GM23338 (cell line): ENCODE measurements around the gene TMCO4. TPM values are rescaled to one million over a fixed set of nuclear protein-coding genes. Genes with fewer than 3 reads are reported as not detected.

Experiments used
- ATAC-seq: fragments of 200-7000 bp; cut with Tn5 transposase; 3 replicates; pipeline ENCODE4 v1.9.1; 2020
- DNase-seq: peaks from one replicate; pipeline ENCODE4 v3.0.0-alpha.2; 2015; ENCODE audit warnings: low spot score
- H2AFZ ChIP-seq: fragments of 200-600 bp; sonication (generic); 2 replicates; pipeline ENCODE4 v1.8.0; 2016; ENCODE audit warnings: antibody characterized with exemption, mild to moderate bottlenecking, moderate library complexity
- H3F3A ChIP-seq: fragments of 200-600 bp; sonication (generic); replicated peaks from 2 replicates; pipeline ENCODE4 v1.8.0; 2017; ENCODE audit warnings: antibody characterized with exemption, mixed run types, low read depth
- H3K27ac ChIP-seq: fragments of 200-600 bp; sonication (generic); 2 replicates; pipeline ENCODE4 v1.6.1; 2016; ENCODE audit warnings: low read depth
- H3K27me3 ChIP-seq: fragments of 200-600 bp; sonication (generic); 2 replicates; pipeline ENCODE4 v1.8.0; 2016; ENCODE audit warnings: mild to moderate bottlenecking, mixed run types, moderate library complexity; ENCODE audit not compliant: insufficient read depth
- H3K36me3 ChIP-seq: fragments of 200-600 bp; sonication (generic); 2 replicates; pipeline ENCODE4 v1.8.0; 2016; ENCODE audit warnings: mild to moderate bottlenecking; ENCODE audit not compliant: insufficient read depth
- H3K4me1 ChIP-seq: fragments of 200-600 bp; sonication (generic); 2 replicates; pipeline ENCODE4 v1.8.0; 2016; ENCODE audit warnings: mild to moderate bottlenecking, moderate library complexity; ENCODE audit not compliant: insufficient read depth
- H3K4me2 ChIP-seq: fragments of 200-600 bp; sonication (generic); 2 replicates; pipeline ENCODE4 v1.7.1; 2017; ENCODE audit warnings: mixed run types
- H3K4me3 ChIP-seq: fragments of 200-600 bp; sonication (generic); 2 replicates; pipeline ENCODE4 v1.6.1; 2016; ENCODE audit warnings: mixed run types
- H3K79me2 ChIP-seq: fragments of 200-600 bp; sonication (generic); replicated peaks from 2 replicates; pipeline ENCODE4 v1.8.0; 2017; ENCODE audit warnings: mild to moderate bottlenecking; ENCODE audit not compliant: insufficient read depth
- H3K9me2 ChIP-seq: fragments of 200-600 bp; sonication (generic); 2 replicates; pipeline ENCODE4 v1.8.0; 2017; ENCODE audit not compliant: insufficient read depth
- H4K20me1 ChIP-seq: fragments of 200-600 bp; sonication (generic); replicated peaks from 2 replicates; pipeline ENCODE4 v1.8.0; 2017; ENCODE audit warnings: mild to moderate bottlenecking; ENCODE audit not compliant: insufficient read depth
- H3K27ac Mint-ChIP-seq: 2 replicates; pipeline ENCODE4 v1.8.0; 2020; ENCODE audit warnings: inconsistent platforms, mild to moderate bottlenecking, moderate library complexity, mixed read lengths
- H3K27me3 Mint-ChIP-seq: 3 replicates; pipeline ENCODE4 v1.8.0; 2022; ENCODE audit warnings: low read depth, mild to moderate bottlenecking, moderate library complexity, mixed read lengths, inconsistent platforms; ENCODE audit not compliant: insufficient read depth, poor library complexity
- H3K36me3 Mint-ChIP-seq: 3 replicates; pipeline ENCODE4 v1.8.0; 2021; ENCODE audit warnings: low read depth, mild to moderate bottlenecking, inconsistent platforms, moderate library complexity, mixed read lengths
- H3K4me1 Mint-ChIP-seq: 3 replicates; pipeline ENCODE4 v1.8.0; 2020; ENCODE audit warnings: mild to moderate bottlenecking, inconsistent platforms, mixed read lengths
- H3K4me3 Mint-ChIP-seq: 3 replicates; pipeline ENCODE4 v1.8.0; 2021; ENCODE audit warnings: moderate library complexity, mild to moderate bottlenecking, inconsistent platforms, mixed read lengths
- H3K9me3 Mint-ChIP-seq: 3 replicates; pipeline ENCODE4 v1.8.0; 2020; ENCODE audit warnings: moderate library complexity, mild to moderate bottlenecking, inconsistent platforms, mixed read lengths
- CREB1 ChIP-seq: fragments of 250-450 bp; sonication (Bioruptor Pico); IDR thresholded peaks from 2 replicates; pipeline ENCODE4 v1.5.0; 2020; ENCODE audit warnings: low read depth, mild to moderate bottlenecking, moderate library complexity
- EZH2 ChIP-seq: fragments of 200-600 bp; sonication (generic); IDR thresholded peaks from one replicate; pipeline ENCODE4 v1.8.0; 2017; ENCODE audit warnings: antibody characterized with exemption, mild to moderate bottlenecking, low read depth; ENCODE audit not compliant: unreplicated experiment
- EZH2phosphoT487 ChIP-seq: fragments of 200-600 bp; sonication (generic); IDR thresholded peaks from one replicate; pipeline ENCODE4 v1.8.1; 2018; ENCODE audit warnings: antibody characterized with exemption; ENCODE audit not compliant: unreplicated experiment
- JUNB ChIP-seq: IDR thresholded peaks from one replicate; pipeline ENCODE4 v1.6.1; 2016; ENCODE audit warnings: antibody characterized with exemption; ENCODE audit not compliant: unreplicated experiment
- NANOG ChIP-seq: IDR thresholded peaks from 2 replicates; pipeline ENCODE4 v1.6.1; 2016; ENCODE audit warnings: antibody characterized with exemption, borderline replicate concordance
- POLR2AphosphoS5 ChIP-seq: IDR thresholded peaks from 2 replicates; pipeline ENCODE4 v1.6.1; 2016; ENCODE audit warnings: antibody characterized with exemption, low read depth
- STAT1 ChIP-seq: IDR thresholded peaks from one replicate; pipeline ENCODE4 v1.6.1; 2016; ENCODE audit warnings: antibody characterized with exemption; ENCODE audit not compliant: unreplicated experiment
- ZNF114 ChIP-seq: fragments of 250-450 bp; sonication (Bioruptor Pico); IDR thresholded peaks from 2 replicates; pipeline ENCODE4 v1.5.0; 2020; ENCODE audit warnings: mild to moderate bottlenecking, moderate library complexity
- ZNF331 ChIP-seq: fragments of 250-450 bp; sonication (Bioruptor Pico); IDR thresholded peaks from 2 replicates; pipeline ENCODE4 v1.5.0; 2020; ENCODE audit warnings: low read depth, mild to moderate bottlenecking, moderate library complexity
- polyA plus RNA-seq: library from polyadenylated mRNA; unstranded; fragments of >200 nt; fragmentation: Nextera tagmentation; extraction: Ambion mirVana; gene quantifications from 2 replicates; pipeline ENCODE4 v1.2.1, GENCODE V29; 2016
- total RNA-seq: library from RNA; depleted of rRNA; stranded (reverse); fragments of >200 nt; shearing (Covaris generic); gene quantifications from 2 replicates; pipeline ENCODE4 v1.2.3, GENCODE V29; 2014
- TF ChIP-seq, protein P1 (sequence below): IDR thresholded peaks from one replicate; pipeline ENCODE4 v1.6.1; 2018; ENCODE audit warnings: antibody characterized with exemption; ENCODE audit not compliant: unreplicated experiment
- TF ChIP-seq, protein P2 (sequence below): IDR thresholded peaks from 2 replicates; pipeline ENCODE4 v1.6.1; 2016; ENCODE audit warnings: antibody characterized with exemption
- TF ChIP-seq, protein P3 (sequence below), 2 experiments: fragments of 200-600 bp in 1 of 2; sonication (generic) in 1 of 2; conservative IDR thresholded peaks; 2 replicates each; pipeline versions ENCODE4 v1.5.1 to v1.6.1; 2016 to 2017; ENCODE audit warnings: antibody characterized with exemption in 2 of 2, low read depth in 2 of 2, mild to moderate bottlenecking in 2 of 2, moderate library complexity in 1 of 2
- TF ChIP-seq, protein P4 (sequence below): fragments of 250-450 bp; sonication (Bioruptor Pico); IDR thresholded peaks from 2 replicates; pipeline ENCODE4 v1.5.0; 2020; ENCODE audit warnings: mild to moderate bottlenecking, moderate library complexity

TMCO4 gene
- total and polyA plus RNA-seq, 2 experiments from 2014 or later, result 2.6 to 6.9 TPM

DNA sequence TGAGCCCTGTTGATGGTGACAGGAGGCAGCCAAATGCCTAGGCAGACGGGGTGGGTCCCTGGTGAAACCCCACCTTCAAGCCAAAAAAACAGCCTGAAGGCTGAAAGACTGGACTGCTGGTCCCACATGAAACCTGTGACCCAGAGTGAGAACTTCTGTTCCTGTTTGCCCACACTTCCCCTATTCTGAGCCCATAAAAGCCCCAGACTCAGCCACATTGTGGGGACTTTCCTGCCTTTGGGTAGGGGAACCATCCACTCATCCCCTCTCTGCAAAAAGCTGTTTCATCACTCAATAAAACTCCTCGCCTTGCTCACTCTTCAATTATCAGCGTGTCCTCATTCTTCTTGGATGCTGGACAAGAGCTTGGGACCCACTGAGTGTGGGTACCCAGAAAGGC is 109.9 kb downstream of the TMCO4 start:
- H3K4me1 ChIP-seq, result peaks cover 11% of the 10 kb centered on the region

More for the DNA sequence above, 109.9 kb downstream of the TMCO4 start:
- no peaks in the 10 kb centered on the region for H4K20me1 ChIP-seq
- no peak overlapping the region for H3K4me3 Mint-ChIP-seq
- H3K9me2 ChIP-seq, result no peaks in the 10 kb centered on the region
- peaks cover 16% of the 10 kb centered on the region for H3K9me3 Mint-ChIP-seq
- H3K4me2 ChIP-seq, result no peak overlapping the region
- H3K36me3 Mint-ChIP-seq, result peaks cover 24% of the 10 kb centered on the region
- no peak overlapping the region for H3K4me3 ChIP-seq
- H3K27me3 ChIP-seq, result no peaks in the 10 kb centered on the region
- peaks cover 9% of the 10 kb centered on the region for H3K27me3 Mint-ChIP-seq
- H3K36me3 ChIP-seq, result no peaks in the 10 kb centered on the region
- no peaks in the 10 kb centered on the region for H3K79me2 ChIP-seq
- H3F3A ChIP-seq, result no peaks in the 10 kb centered on the region
- H3K27ac Mint-ChIP-seq, result no peak overlapping the region
- no peak for ATAC-seq
- TF ChIP-seq ZNF331, result no peak
- no peak for TF ChIP-seq CREB1
- no peak for TF ChIP-seq NANOG
- no peak for TF ChIP-seq ZNF114 (CRISPR knock-in tag)
- TF ChIP-seq, protein P1, sequence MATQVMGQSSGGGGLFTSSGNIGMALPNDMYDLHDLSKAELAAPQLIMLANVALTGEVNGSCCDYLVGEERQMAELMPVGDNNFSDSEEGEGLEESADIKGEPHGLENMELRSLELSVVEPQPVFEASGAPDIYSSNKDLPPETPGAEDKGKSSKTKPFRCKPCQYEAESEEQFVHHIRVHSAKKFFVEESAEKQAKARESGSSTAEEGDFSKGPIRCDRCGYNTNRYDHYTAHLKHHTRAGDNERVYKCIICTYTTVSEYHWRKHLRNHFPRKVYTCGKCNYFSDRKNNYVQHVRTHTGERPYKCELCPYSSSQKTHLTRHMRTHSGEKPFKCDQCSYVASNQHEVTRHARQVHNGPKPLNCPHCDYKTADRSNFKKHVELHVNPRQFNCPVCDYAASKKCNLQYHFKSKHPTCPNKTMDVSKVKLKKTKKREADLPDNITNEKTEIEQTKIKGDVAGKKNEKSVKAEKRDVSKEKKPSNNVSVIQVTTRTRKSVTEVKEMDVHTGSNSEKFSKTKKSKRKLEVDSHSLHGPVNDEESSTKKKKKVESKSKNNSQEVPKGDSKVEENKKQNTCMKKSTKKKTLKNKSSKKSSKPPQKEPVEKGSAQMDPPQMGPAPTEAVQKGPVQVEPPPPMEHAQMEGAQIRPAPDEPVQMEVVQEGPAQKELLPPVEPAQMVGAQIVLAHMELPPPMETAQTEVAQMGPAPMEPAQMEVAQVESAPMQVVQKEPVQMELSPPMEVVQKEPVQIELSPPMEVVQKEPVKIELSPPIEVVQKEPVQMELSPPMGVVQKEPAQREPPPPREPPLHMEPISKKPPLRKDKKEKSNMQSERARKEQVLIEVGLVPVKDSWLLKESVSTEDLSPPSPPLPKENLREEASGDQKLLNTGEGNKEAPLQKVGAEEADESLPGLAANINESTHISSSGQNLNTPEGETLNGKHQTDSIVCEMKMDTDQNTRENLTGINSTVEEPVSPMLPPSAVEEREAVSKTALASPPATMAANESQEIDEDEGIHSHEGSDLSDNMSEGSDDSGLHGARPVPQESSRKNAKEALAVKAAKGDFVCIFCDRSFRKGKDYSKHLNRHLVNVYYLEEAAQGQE, result no peak
- no peak for TF ChIP-seq EZH2
- TF ChIP-seq, protein P2, sequence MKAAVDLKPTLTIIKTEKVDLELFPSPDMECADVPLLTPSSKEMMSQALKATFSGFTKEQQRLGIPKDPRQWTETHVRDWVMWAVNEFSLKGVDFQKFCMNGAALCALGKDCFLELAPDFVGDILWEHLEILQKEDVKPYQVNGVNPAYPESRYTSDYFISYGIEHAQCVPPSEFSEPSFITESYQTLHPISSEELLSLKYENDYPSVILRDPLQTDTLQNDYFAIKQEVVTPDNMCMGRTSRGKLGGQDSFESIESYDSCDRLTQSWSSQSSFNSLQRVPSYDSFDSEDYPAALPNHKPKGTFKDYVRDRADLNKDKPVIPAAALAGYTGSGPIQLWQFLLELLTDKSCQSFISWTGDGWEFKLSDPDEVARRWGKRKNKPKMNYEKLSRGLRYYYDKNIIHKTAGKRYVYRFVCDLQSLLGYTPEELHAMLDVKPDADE, result no peak
- no peak for TF ChIP-seq JUNB
- TF ChIP-seq POLR2AphosphoS5, result no peak
- TF ChIP-seq EZH2phosphoT487, result no peak
- TF ChIP-seq STAT1, result no peak
- TF ChIP-seq, protein P3, sequence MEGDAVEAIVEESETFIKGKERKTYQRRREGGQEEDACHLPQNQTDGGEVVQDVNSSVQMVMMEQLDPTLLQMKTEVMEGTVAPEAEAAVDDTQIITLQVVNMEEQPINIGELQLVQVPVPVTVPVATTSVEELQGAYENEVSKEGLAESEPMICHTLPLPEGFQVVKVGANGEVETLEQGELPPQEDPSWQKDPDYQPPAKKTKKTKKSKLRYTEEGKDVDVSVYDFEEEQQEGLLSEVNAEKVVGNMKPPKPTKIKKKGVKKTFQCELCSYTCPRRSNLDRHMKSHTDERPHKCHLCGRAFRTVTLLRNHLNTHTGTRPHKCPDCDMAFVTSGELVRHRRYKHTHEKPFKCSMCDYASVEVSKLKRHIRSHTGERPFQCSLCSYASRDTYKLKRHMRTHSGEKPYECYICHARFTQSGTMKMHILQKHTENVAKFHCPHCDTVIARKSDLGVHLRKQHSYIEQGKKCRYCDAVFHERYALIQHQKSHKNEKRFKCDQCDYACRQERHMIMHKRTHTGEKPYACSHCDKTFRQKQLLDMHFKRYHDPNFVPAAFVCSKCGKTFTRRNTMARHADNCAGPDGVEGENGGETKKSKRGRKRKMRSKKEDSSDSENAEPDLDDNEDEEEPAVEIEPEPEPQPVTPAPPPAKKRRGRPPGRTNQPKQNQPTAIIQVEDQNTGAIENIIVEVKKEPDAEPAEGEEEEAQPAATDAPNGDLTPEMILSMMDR (conservative IDR thresholded peaks at IDR 0.05; ENCODE audit: low read depth in 2 of 2), result no peak
- TF ChIP-seq, protein P4, sequence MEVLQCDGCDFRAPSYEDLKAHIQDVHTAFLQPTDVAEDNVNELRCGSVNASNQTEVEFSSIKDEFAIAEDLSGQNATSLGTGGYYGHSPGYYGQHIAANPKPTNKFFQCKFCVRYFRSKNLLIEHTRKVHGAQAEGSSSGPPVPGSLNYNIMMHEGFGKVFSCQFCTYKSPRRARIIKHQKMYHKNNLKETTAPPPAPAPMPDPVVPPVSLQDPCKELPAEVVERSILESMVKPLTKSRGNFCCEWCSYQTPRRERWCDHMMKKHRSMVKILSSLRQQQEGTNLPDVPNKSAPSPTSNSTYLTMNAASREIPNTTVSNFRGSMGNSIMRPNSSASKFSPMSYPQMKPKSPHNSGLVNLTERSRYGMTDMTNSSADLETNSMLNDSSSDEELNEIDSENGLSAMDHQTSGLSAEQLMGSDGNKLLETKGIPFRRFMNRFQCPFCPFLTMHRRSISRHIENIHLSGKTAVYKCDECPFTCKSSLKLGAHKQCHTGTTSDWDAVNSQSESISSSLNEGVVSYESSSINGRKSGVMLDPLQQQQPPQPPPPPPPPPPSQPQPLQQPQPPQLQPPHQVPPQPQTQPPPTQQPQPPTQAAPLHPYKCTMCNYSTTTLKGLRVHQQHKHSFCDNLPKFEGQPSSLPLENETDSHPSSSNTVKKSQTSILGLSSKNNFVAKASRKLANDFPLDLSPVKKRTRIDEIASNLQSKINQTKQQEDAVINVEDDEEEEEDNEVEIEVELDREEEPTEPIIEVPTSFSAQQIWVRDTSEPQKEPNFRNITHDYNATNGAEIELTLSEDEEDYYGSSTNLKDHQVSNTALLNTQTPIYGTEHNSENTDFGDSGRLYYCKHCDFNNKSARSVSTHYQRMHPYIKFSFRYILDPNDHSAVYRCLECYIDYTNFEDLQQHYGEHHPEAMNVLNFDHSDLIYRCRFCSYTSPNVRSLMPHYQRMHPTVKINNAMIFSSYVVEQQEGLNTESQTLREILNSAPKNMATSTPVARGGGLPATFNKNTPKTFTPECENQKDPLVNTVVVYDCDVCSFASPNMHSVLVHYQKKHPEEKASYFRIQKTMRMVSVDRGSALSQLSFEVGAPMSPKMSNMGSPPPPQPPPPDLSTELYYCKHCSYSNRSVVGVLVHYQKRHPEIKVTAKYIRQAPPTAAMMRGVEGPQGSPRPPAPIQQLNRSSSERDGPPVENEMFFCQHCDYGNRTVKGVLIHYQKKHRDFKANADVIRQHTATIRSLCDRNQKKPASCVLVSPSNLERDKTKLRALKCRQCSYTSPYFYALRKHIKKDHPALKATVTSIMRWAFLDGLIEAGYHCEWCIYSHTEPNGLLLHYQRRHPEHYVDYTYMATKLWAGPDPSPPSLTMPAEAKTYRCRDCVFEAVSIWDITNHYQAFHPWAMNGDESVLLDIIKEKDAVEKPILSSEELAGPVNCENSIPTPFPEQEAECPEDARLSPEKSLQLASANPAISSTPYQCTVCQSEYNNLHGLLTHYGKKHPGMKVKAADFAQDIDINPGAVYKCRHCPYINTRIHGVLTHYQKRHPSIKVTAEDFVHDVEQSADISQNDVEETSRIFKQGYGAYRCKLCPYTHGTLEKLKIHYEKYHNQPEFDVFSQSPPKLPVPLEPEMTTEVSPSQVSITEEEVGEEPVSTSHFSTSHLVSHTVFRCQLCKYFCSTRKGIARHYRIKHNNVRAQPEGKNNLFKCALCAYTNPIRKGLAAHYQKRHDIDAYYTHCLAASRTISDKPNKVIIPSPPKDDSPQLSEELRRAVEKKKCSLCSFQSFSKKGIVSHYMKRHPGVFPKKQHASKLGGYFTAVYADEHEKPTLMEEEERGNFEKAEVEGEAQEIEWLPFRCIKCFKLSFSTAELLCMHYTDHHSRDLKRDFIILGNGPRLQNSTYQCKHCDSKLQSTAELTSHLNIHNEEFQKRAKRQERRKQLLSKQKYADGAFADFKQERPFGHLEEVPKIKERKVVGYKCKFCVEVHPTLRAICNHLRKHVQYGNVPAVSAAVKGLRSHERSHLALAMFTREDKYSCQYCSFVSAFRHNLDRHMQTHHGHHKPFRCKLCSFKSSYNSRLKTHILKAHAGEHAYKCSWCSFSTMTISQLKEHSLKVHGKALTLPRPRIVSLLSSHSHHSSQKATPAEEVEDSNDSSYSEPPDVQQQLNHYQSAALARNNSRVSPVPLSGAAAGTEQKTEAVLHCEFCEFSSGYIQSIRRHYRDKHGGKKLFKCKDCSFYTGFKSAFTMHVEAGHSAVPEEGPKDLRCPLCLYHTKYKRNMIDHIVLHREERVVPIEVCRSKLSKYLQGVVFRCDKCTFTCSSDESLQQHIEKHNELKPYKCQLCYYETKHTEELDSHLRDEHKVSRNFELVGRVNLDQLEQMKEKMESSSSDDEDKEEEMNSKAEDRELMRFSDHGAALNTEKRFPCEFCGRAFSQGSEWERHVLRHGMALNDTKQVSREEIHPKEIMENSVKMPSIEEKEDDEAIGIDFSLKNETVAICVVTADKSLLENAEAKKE (CRISPR knock-in tag), result no peak
- peaks cover 9% of the 10 kb centered on the region for H3K4me1 Mint-ChIP-seq
- DNase-seq, result no peak
- H3K27ac ChIP-seq, result no peak overlapping the region
- no peak overlapping the region for H2AFZ ChIP-seq
